ENCODE results near the gene APLNR. TPM values are rescaled to one million over a fixed set of nuclear protein-coding genes. Genes with fewer than 3 reads are reported as not detected.

The APLNR gene
- total RNA-seq, 1 donor, result not detected

GRCh38 chr11:57254631-57255030 lies 17.6 kb upstream of the APLNR start:
- no peak for TF ChIP-seq CTCF (IDR thresholded peaks at IDR 0.05; ENCODE audit: insufficient read depth, low read length)
- no peak for DNase-seq (ENCODE audit: low read depth)
- H3K4me3 ChIP-seq (ENCODE audit: low read depth, low read length), result no peak overlapping the region

- no peak overlapping the region for H3K4me3 ChIP-seq (ENCODE audit: low read depth, low read length)
- TF ChIP-seq CTCF (IDR thresholded peaks at IDR 0.05; ENCODE audit: insufficient read depth, low read length), result no peak
- peak; percentile 62 for DNase-seq (ENCODE audit: low read depth)
Observed at GRCh38 chr11:57251491-57252104, 14.5 kb upstream of the APLNR start.

GRCh38 chr11:57251037-57251436 lies 14.0 kb upstream of the APLNR start:
- DNase-seq (ENCODE audit: low read depth), result no peak
- TF ChIP-seq CTCF (IDR thresholded peaks at IDR 0.05; ENCODE audit: insufficient read depth, low read length), result no peak

GRCh38 chr11:57249384-57250319 lies 12.6 kb upstream of the APLNR start:
- peak; percentile 74 for DNase-seq (ENCODE audit: low read depth)
- H3K4me3 ChIP-seq (ENCODE audit: low read depth, low read length), result peak overlapping the region; percentile 6
- TF ChIP-seq CTCF (IDR thresholded peaks at IDR 0.05; ENCODE audit: insufficient read depth, low read length), result peak; percentile 86

More at GRCh38 chr11:57251037-57251436, 14.0 kb upstream of the APLNR start:
- H3K4me3 ChIP-seq (ENCODE audit: low read depth, low read length), result no peak overlapping the region

- peak overlapping the region; percentile 6 for H3K4me3 ChIP-seq (ENCODE audit: low read depth, low read length)
- DNase-seq (ENCODE audit: low read depth), result peak; percentile 77
- peak; percentile 89 for TF ChIP-seq CTCF (IDR thresholded peaks at IDR 0.05; ENCODE audit: insufficient read depth, low read length)
Observed at GRCh38 chr11:57248780-57249383, 11.8 kb upstream of the APLNR start.

GRCh38 chr11:57244911-57245310 lies 7.9 kb upstream of the APLNR start:
- no peak overlapping the region for H3K4me3 ChIP-seq (ENCODE audit: low read depth, low read length)
- DNase-seq (ENCODE audit: low read depth), result no peak
- TF ChIP-seq CTCF (IDR thresholded peaks at IDR 0.05; ENCODE audit: insufficient read depth, low read length), result no peak
